HepG2 (cell line): ENCODE data around the gene HMX1. TPM values are rescaled to one million over a fixed set of nuclear protein-coding genes. Genes with fewer than 3 reads are reported as not detected.

Source experiments
- ATAC-seq: fragments of 200-7000 bp; cut with Tn5 transposase; 3 replicates; pipeline ENCODE4 v1.9.1; 2020; ENCODE audit warnings: mild to moderate bottlenecking, moderate library complexity
- BruUV-seq: library from RNA; stranded (reverse); fragments of 400-500 nt; replicated peaks from 2 replicates; lab custom pipeline; 2021; lab: Mats Ljungman, UMichigan
- CTCF ChIA-PET: fragments of 300-600 bp; formaldehyde crosslinking; extraction: SDS; loops from one replicate; lab custom pipeline; 2021; ENCODE audit warnings: low total read pairs, inconsistent platforms, low intra/inter-chr PET ratio; lab: Yijun Ruan, JAX
- POLR2A ChIA-PET: fragments of 350-600 bp; sonication (Branson Sonifier 250); formaldehyde crosslinking; loops from one replicate; lab custom pipeline; 2020; ENCODE audit warnings: antibody characterized with exemption, inconsistent platforms; lab: Yijun Ruan, JAX
- DNase-seq: peaks from one replicate; pipeline ENCODE4 v3.0.0-alpha.2; 2015; ENCODE audit warnings: low spot score
- FAIRE-seq: peaks from 3 replicates; lab custom pipeline; 2011; peaks lifted over from hg19 to GRCh38; lab: Jason Lieb, UNC
- H2AFZ ChIP-seq: one replicate; pipeline ENCODE4 v1.6.1; 2011; ENCODE audit warnings: low read length, inconsistent platforms
- H3K27ac ChIP-seq: fragments of 300-600 bp; 3 replicates; pipeline ENCODE4 v1.8.0; 2011; ENCODE audit warnings: mixed run types, mild to moderate bottlenecking, mixed read lengths, low read length, inconsistent platforms; ENCODE audit not compliant: insufficient read depth; ENCODE audit errors: extremely low read length
- H3K27me3 ChIP-seq, 2 experiments: fragments of 200-600 bp in 1 of 2; 2 replicates in 1 of 2; 3 replicates in 1 of 2; pipeline versions ENCODE4 v1.6.0 to v1.8.0; 2011; ENCODE audit warnings: low read length in 2 of 2, mild to moderate bottlenecking in 2 of 2, moderate library complexity in 2 of 2, inconsistent platforms in 1 of 2; ENCODE audit not compliant: insufficient read depth in 2 of 2, control insufficient read depth in 1 of 2
- H3K36me3 ChIP-seq, 2 experiments: fragments of 200-600 bp in 1 of 2; replicated peaks in 1 of 2; 2 replicates in 1 of 2; 3 replicates in 1 of 2; pipeline versions ENCODE4 v1.5.1 to v1.8.0; 2011; ENCODE audit warnings: low read length in 2 of 2, inconsistent platforms in 1 of 2; ENCODE audit not compliant: insufficient read depth in 2 of 2, control insufficient read depth in 1 of 2
- H3K4me1 ChIP-seq: 2 replicates; pipeline ENCODE4 v1.5.1; 2012; ENCODE audit warnings: low read length, inconsistent platforms; ENCODE audit not compliant: insufficient read depth
- H3K4me2 ChIP-seq: 2 replicates; pipeline ENCODE4 v1.6.0; 2011; ENCODE audit warnings: low read depth, low read length, inconsistent platforms
- H3K4me3 ChIP-seq, 3 experiments: fragments of 200-600 bp in 1 of 3; sonication (generic), shearing (Covaris generic) in 1 of 3; replicated peaks in 1 of 3; 2 replicates each; pipeline ENCODE4 v1.5.1; 2011 to 2016; ENCODE audit warnings: low read length in 3 of 3, inconsistent platforms in 2 of 3, low read depth in 2 of 3, mild to moderate bottlenecking in 2 of 3, control low read depth in 1 of 3, mixed read lengths in 1 of 3; ENCODE audit not compliant: insufficient read depth in 1 of 3
- H3K79me2 ChIP-seq: one replicate; pipeline ENCODE4 v1.6.1; 2011; ENCODE audit warnings: low read length, inconsistent platforms; ENCODE audit not compliant: insufficient read depth
- H3K9ac ChIP-seq: 2 replicates; pipeline ENCODE4 v1.6.0; 2011; ENCODE audit warnings: mild to moderate bottlenecking, low read depth, low read length, inconsistent platforms; ENCODE audit not compliant: insufficient read depth
- H3K9me3 ChIP-seq: 2 replicates; pipeline ENCODE4 v1.5.1; 2012; ENCODE audit warnings: mild to moderate bottlenecking, low read length
- H4K20me1 ChIP-seq: 2 replicates; pipeline ENCODE4 v1.6.0; 2011; ENCODE audit warnings: inconsistent platforms, mild to moderate bottlenecking, low read length, moderate library complexity; ENCODE audit not compliant: insufficient read depth
- EEA1 ChIP-seq: sonication (generic); formaldehyde crosslinking; IDR thresholded peaks from 2 replicates; pipeline ENCODE4 v1.5.1; 2020; ENCODE audit warnings: mild to moderate bottlenecking, missing genetic modification reagents, borderline replicate concordance
- IRX3 ChIP-seq: sonication (generic); formaldehyde crosslinking; IDR thresholded peaks from 2 replicates; pipeline ENCODE4 v1.8.1; 2023; ENCODE audit warnings: mild to moderate bottlenecking, low read depth, missing genetic modification reagents, borderline replicate concordance
- MAFF ChIP-seq: IDR thresholded peaks from 2 replicates; pipeline ENCODE4 v1.6.1; 2011; ENCODE audit warnings: low read depth, low read length, improper control_type of control experiment
- SIN3B ChIP-seq: fragments of 150-350 bp; IDR thresholded peaks from 2 replicates; pipeline ENCODE4 v1.6.1; 2014; ENCODE audit warnings: low read length
- SNRNP70 ChIP-seq: fragments of 200-400 bp; formaldehyde crosslinking; IDR thresholded peaks from 2 replicates; pipeline ENCODE4 v1.6.1; 2017; ENCODE audit warnings: mild to moderate bottlenecking, low read depth, low read length, moderate library complexity
- ZFP82 ChIP-seq: sonication (generic); formaldehyde crosslinking; IDR thresholded peaks from 2 replicates; pipeline ENCODE4 v1.5.1; 2020; ENCODE audit warnings: mild to moderate bottlenecking, missing genetic modification reagents, borderline replicate concordance
- ZFX ChIP-seq: sonication (generic); formaldehyde crosslinking; IDR thresholded peaks from 2 replicates; pipeline ENCODE4 v1.4.0; 2020; ENCODE audit warnings: mild to moderate bottlenecking, low read depth, missing genetic modification reagents, moderate library complexity
- ZNF44 ChIP-seq: sonication (generic); formaldehyde crosslinking; IDR thresholded peaks from 2 replicates; pipeline ENCODE4 v1.5.1; 2020; ENCODE audit warnings: mild to moderate bottlenecking, missing genetic modification reagents
- whole genome bisulfite sequencing: methylation state at CpG from one replicate; pipeline ENCODE4 v1.1.6; 2017; ENCODE audit warnings: low lambda C conversion rate; 5-methylcytosine and 5-hydroxymethylcytosine counted together
- in situ Hi-C: cut with HindIII; loops from 2 replicates; pipeline ENCODE4 v1.10.0; 2017; ENCODE audit warnings: low pct_unique_long_range_greater_than_20kb; ENCODE audit not compliant: extremely low pct_ligation_motif_present
- intact Hi-C: fragments of 100-400 bp; cut with micrococcal nuclease; formaldehyde crosslinking; loops from one replicate; pipeline ENCODE4 v1.10.0; 2022; ENCODE audit not compliant: unreplicated experiment
- polyA plus RNA-seq, 8 experiments: library from polyadenylated mRNA; depleted of rRNA in 3 of 8; stranded (reverse) in 7 of 8; unstranded in 1 of 8; fragments of >200 nt; fragmentation: Illumina TruSeq in 4 of 8; extraction: Trizol in 4 of 8; gene quantifications; 2 replicates each; pipeline versions ENCODE4 v1.2.1 to v1.2.3, GENCODE V29; 2011 to 2016; ENCODE audit warnings: low read depth in 4 of 8, missing spikeins in 1 of 8, mixed read lengths in 1 of 8; ENCODE audit not compliant: insufficient read depth in 1 of 8
- total RNA-seq, 5 experiments: library from RNA; depleted of rRNA; stranded (reverse); fragments of >200 nt; fragmentation: Illumina TruSeq; extraction: Trizol; gene quantifications; 2 replicates each; pipeline ENCODE4 v1.2.3, GENCODE V29; 2016; ENCODE audit warnings: low read depth in 1 of 5
- TF ChIP-seq, protein P1 (sequence below): sonication (generic); formaldehyde crosslinking; IDR thresholded peaks from 2 replicates; pipeline ENCODE4; 2020; ENCODE audit warnings: missing genetic modification reagents, mild to moderate bottlenecking, borderline replicate concordance
- TF ChIP-seq, protein P2 (sequence below): sonication (generic); formaldehyde crosslinking; IDR thresholded peaks from 2 replicates; pipeline ENCODE4 v1.5.0; 2020; ENCODE audit warnings: mild to moderate bottlenecking, missing genetic modification reagents

Gene HMX1
- total and polyA plus RNA-seq, 2 of the 13 experiments (the other 11 are each of a cell fraction or from before 2014, with no cell fraction given), result not detected

DNA sequence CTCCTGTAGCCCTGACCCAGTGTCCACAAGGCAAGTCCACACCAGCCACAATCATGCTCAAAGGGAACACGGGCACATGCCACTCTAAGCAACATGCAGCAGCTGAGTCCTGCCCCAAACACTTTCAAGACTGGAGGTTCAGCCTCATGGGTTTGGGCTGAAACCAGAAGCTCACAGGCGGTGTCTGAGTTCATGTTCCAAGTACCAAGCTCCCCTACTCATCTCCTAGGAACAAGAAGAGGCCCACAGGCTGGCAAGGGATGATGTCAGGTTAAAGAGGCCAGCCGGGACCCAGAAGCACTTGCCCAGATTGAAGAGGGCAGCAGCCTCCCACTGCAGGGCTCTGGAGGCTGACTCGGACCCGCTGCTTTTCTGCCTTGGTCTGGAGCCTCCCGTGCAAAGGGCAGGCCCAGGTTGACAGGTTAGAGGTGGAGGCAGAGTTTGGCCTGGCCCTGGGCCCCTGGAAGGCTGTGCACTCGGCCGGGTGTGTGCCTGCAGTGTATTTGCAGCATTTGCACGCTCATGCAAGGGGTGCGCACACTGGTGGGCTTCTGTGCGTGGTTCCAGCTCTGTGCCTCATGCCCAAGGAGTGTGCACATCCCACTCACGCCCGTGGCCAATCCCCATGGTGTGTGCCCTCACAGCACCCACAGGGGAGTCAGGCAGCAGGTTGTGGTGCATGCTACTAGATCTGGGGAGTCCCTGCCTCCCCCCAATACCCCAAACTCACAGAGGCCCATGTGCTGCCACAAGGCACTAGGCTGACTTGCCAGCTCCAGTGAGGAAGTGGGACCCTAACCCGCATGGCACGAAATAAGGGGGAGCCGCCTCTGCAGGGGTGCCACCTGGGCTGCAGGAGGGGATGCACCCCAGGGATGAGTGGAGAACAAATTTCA is 2.4 kb downstream of the HMX1 start:
- no peaks in the 10 kb centered on the region for H3K79me2 ChIP-seq
- ATAC-seq, result no peak
- BruUV-seq, result no TSS peak
- H3K9ac ChIP-seq, result no peak overlapping the region
- FAIRE-seq, result no peak
- WGBS, result 4% methylated on average over 9 of the region's 16 CpGs
- H3K27me3 ChIP-seq, result peaks cover 1 to 67% of the 10 kb centered on the region in 2 experiments; a peak in 4 of 5 replicates
- ChIA-PET POLR2A (no interaction called here), CTCF (no interaction called here)
- no peak overlapping the region for H3K4me3 ChIP-seq
- H2AFZ ChIP-seq, result no peak overlapping the region
- intact Hi-C loops, result no loop called here
- H3K36me3 ChIP-seq, result no peaks in the 10 kb centered on the region
- in situ Hi-C loops, result no loop called here
- H3K27ac ChIP-seq, result no peak overlapping the region
- H3K4me2 ChIP-seq, result no peak overlapping the region
- no peak for TF ChIP-seq ZFP82 (CRISPR knock-in tag)
- no peak for TF ChIP-seq IRX3 (CRISPR knock-in tag)
- TF ChIP-seq, protein P1, sequence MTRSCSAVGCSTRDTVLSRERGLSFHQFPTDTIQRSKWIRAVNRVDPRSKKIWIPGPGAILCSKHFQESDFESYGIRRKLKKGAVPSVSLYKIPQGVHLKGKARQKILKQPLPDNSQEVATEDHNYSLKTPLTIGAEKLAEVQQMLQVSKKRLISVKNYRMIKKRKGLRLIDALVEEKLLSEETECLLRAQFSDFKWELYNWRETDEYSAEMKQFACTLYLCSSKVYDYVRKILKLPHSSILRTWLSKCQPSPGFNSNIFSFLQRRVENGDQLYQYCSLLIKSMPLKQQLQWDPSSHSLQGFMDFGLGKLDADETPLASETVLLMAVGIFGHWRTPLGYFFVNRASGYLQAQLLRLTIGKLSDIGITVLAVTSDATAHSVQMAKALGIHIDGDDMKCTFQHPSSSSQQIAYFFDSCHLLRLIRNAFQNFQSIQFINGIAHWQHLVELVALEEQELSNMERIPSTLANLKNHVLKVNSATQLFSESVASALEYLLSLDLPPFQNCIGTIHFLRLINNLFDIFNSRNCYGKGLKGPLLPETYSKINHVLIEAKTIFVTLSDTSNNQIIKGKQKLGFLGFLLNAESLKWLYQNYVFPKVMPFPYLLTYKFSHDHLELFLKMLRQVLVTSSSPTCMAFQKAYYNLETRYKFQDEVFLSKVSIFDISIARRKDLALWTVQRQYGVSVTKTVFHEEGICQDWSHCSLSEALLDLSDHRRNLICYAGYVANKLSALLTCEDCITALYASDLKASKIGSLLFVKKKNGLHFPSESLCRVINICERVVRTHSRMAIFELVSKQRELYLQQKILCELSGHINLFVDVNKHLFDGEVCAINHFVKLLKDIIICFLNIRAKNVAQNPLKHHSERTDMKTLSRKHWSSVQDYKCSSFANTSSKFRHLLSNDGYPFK (CRISPR knock-in tag), result no peak
- no peak for TF ChIP-seq SNRNP70
- TF ChIP-seq ZNF44 (CRISPR knock-in tag), result no peak
- TF ChIP-seq, protein P2, sequence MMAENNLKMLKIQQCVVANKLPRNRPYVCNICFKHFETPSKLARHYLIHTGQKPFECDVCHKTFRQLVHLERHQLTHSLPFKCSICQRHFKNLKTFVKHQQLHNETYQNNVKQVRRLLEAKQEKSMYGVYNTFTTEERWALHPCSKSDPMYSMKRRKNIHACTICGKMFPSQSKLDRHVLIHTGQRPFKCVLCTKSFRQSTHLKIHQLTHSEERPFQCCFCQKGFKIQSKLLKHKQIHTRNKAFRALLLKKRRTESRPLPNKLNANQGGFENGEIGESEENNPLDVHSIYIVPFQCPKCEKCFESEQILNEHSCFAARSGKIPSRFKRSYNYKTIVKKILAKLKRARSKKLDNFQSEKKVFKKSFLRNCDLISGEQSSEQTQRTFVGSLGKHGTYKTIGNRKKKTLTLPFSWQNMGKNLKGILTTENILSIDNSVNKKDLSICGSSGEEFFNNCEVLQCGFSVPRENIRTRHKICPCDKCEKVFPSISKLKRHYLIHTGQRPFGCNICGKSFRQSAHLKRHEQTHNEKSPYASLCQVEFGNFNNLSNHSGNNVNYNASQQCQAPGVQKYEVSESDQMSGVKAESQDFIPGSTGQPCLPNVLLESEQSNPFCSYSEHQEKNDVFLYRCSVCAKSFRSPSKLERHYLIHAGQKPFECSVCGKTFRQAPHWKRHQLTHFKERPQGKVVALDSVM (CRISPR knock-in tag), result no peak
- TF ChIP-seq SIN3B, result no peak
- no peak for TF ChIP-seq MAFF
- no peak for TF ChIP-seq EEA1
- TF ChIP-seq ZFX (CRISPR knock-in tag), result no peak
- no peaks in the 10 kb centered on the region for H3K4me1 ChIP-seq
- DNase-seq, result no peak
- H4K20me1 ChIP-seq, result no peaks in the 10 kb centered on the region
- H3K9me3 ChIP-seq, result no peaks in the 10 kb centered on the region
